TTC549 (cell line): Measurements from ENCODE around the gene TMSB10.
"Not testable (repeated sequence)": the region's sequence is repeated elsewhere in the genome, so short reads cannot be mapped to it uniquely, and the experiment has no call there.

Source experiments
- FAIRE-seq: peaks from 2 replicates; lab custom pipeline; 2012; peaks lifted over from hg19 to GRCh38; lab: Jason Lieb, UNC

Gene TMSB10

GRCh38 chr2:84940088-84940470 is 34.6 kb downstream of the TMSB10 start:
- no peak for FAIRE-seq

- no peak for FAIRE-seq
These were observed 35.5 kb downstream of the TMSB10 start for GRCh38 chr2:84940831-84941412.

- no peak for FAIRE-seq
These were observed 36.7 kb downstream of the TMSB10 start for GRCh38 chr2:84942166-84942565.

- no peak for FAIRE-seq
These were observed 37.5 kb downstream of the TMSB10 start for GRCh38 chr2:84942964-84943421.

GRCh38 chr2:84944295-84944909 is 38.9 kb downstream of the TMSB10 start:
- no peak for FAIRE-seq

- not testable (repeated sequence) for FAIRE-seq
These were observed 40.4 kb downstream of the TMSB10 start for GRCh38 chr2:84945838-84946203.

GRCh38 chr2:84946204-84947009 is 41.0 kb downstream of the TMSB10 start:
- no peak for FAIRE-seq

GRCh38 chr2:84947010-84947593 is 41.6 kb downstream of the TMSB10 start:
- no peak for FAIRE-seq

GRCh38 chr2:84953535-84953934 is 48.1 kb downstream of the TMSB10 start:
- no peak for FAIRE-seq

GRCh38 chr2:84954329-84954728 is 48.9 kb downstream of the TMSB10 start:
- no peak for FAIRE-seq
